Measurements from ENCODE around the gene CCL28.
A peak's percentile ranks its signal among the peaks of the same experiment; 100 is the strongest.
"Not testable (repeated sequence)": the region's sequence is repeated elsewhere in the genome, so short reads cannot be mapped to it uniquely, and the experiment has no call there.

Gene CCL28

GRCh38 chr5:43411495-43411894 is 696 bp downstream of the CCL28 start:
- no peak overlapping the region for H3K4me3 ChIP-seq (replicated peaks in 1 of 2; ENCODE audit: low read depth in 2 of 2, low read length in 2 of 2)
- no peak for DNase-seq (ENCODE audit: low read depth in 2 of 2)
- no peak for TF ChIP-seq CTCF (IDR thresholded peaks at IDR 0.05; ENCODE audit: low read depth, low read length)

GRCh38 chr5:43410414-43410813 is 1.8 kb downstream of the CCL28 start:
- H3K4me3 ChIP-seq (replicated peaks in 1 of 2; ENCODE audit: low read depth in 2 of 2, low read length in 2 of 2): no peak overlapping the region
- TF ChIP-seq CTCF (IDR thresholded peaks at IDR 0.05; ENCODE audit: low read depth, low read length): no peak
- no peak for DNase-seq (ENCODE audit: low read depth in 2 of 2)

- H3K4me3 ChIP-seq (replicated peaks in 1 of 2; ENCODE audit: low read depth in 2 of 2, low read length in 2 of 2): no peak overlapping the region
- TF ChIP-seq CTCF (IDR thresholded peaks at IDR 0.05; ENCODE audit: low read depth, low read length): no peak
Observed at GRCh38 chr5:43409809-43410271, 2.4 kb downstream of the CCL28 start.

GRCh38 chr5:43402524-43403066 is 9.6 kb downstream of the CCL28 start:
- DNase-seq (ENCODE audit: low read depth in 2 of 2); H3K4me3 ChIP-seq (replicated peaks in 1 of 2; ENCODE audit: low read depth in 2 of 2, low read length in 2 of 2): not testable (repeated sequence)

More at GRCh38 chr5:43409809-43410271, 2.4 kb downstream of the CCL28 start:
- no peak for DNase-seq (ENCODE audit: low read depth in 2 of 2)

GRCh38 chr5:43401827-43402226 is 10.4 kb downstream of the CCL28 start:
- peak; percentile 18 to 34 for DNase-seq (ENCODE audit: low read depth in 2 of 2)
- no peak overlapping the region for H3K4me3 ChIP-seq (replicated peaks in 1 of 2; ENCODE audit: low read depth in 2 of 2, low read length in 2 of 2)
- peak; percentile 51 for TF ChIP-seq CTCF (IDR thresholded peaks at IDR 0.05; ENCODE audit: low read depth, low read length)

- peak; percentile 22 for TF ChIP-seq CTCF (IDR thresholded peaks at IDR 0.05; ENCODE audit: low read depth, low read length)
- H3K4me3 ChIP-seq (replicated peaks in 1 of 2; ENCODE audit: low read depth in 2 of 2, low read length in 2 of 2): no peak overlapping the region
- DNase-seq (ENCODE audit: low read depth in 2 of 2): peak; percentile 49 to 54
Observed at GRCh38 chr5:43400082-43400481, 12.1 kb downstream of the CCL28 start.

GRCh38 chr5:43396762-43397304 is 15.4 kb downstream of the CCL28 start:
- TF ChIP-seq CTCF (IDR thresholded peaks at IDR 0.05; ENCODE audit: low read depth, low read length): no peak
- peak; percentile 28 to 30 for DNase-seq (ENCODE audit: low read depth in 2 of 2)
- peak overlapping the region; percentile 51 to 62 for H3K4me3 ChIP-seq (replicated peaks in 1 of 2; ENCODE audit: low read depth in 2 of 2, low read length in 2 of 2)

All from cardiac fibroblast (primary cell).